Liver (tissue), 9 donors: ENCODE data around the gene CD300LD. TPM values are rescaled to one million over a fixed set of nuclear protein-coding genes. Genes with fewer than 3 reads are reported as not detected.

Experiments
- DNase-seq: peaks from one replicate; pipeline ENCODE4 v3.0.0-alpha.2; 2017; ENCODE audit warnings: low spot score
- H3K27ac ChIP-seq, 2 donors: one replicate each; pipeline ENCODE4 v1.7.0; 2013; ENCODE audit warnings: inconsistent platforms in 2 of 2, low read length in 2 of 2, control low read depth in 1 of 2, low read depth in 1 of 2, mild to moderate bottlenecking in 1 of 2
- H3K27me3 ChIP-seq, 4 donors: one replicate each; pipeline versions ENCODE4 v1.6.1 to v1.7.0; 2013; ENCODE audit warnings: low read length in 3 of 4, inconsistent platforms in 1 of 4, mild to moderate bottlenecking in 1 of 4, moderate library complexity in 1 of 4; ENCODE audit not compliant: control insufficient read depth in 4 of 4, insufficient read depth in 4 of 4
- H3K36me3 ChIP-seq, 4 donors: one replicate each; pipeline versions ENCODE4 v1.6.1 to v1.7.0; 2013; ENCODE audit warnings: low read length in 3 of 4, mild to moderate bottlenecking in 3 of 4, low read depth in 1 of 4, moderate library complexity in 1 of 4; ENCODE audit not compliant: control insufficient read depth in 4 of 4, insufficient read depth in 3 of 4
- H3K4me1 ChIP-seq, 4 donors: one replicate each; pipeline versions ENCODE4 v1.6.1 to v1.7.0; 2013; ENCODE audit warnings: low read length in 3 of 4, mild to moderate bottlenecking in 3 of 4, moderate library complexity in 1 of 4; ENCODE audit not compliant: control insufficient read depth in 4 of 4, insufficient read depth in 4 of 4
- H3K4me3 ChIP-seq, 3 donors: one replicate each; pipeline versions ENCODE4 v1.6.1 to v1.7.0; 2013; ENCODE audit warnings: low read length in 3 of 3, control low read depth in 1 of 3, low read depth in 1 of 3, mild to moderate bottlenecking in 1 of 3
- H3K9ac ChIP-seq, 2 donors: one replicate each; pipeline ENCODE4 v1.7.0; 2013; ENCODE audit warnings: low read length in 2 of 2, mild to moderate bottlenecking in 2 of 2, moderate library complexity in 2 of 2, control low read depth in 1 of 2, low read depth in 1 of 2
- H3K9me3 ChIP-seq, 4 donors: one replicate each; pipeline versions ENCODE4 v1.6.1 to v1.7.0; 2013; ENCODE audit warnings: low read length in 3 of 4; ENCODE audit not compliant: control insufficient read depth in 4 of 4
- GABPA ChIP-seq, 2 donors: IDR thresholded peaks in 1 of 2; conservative IDR thresholded peaks in 1 of 2; 2 replicates each; pipeline ENCODE4 v1.6.1; 2016; ENCODE audit warnings: antibody characterized with exemption in 2 of 2, mild to moderate bottlenecking in 1 of 2, moderate library complexity in 1 of 2
- HNF4A ChIP-seq, 2 donors: conservative IDR thresholded peaks; 2 replicates each; pipeline ENCODE4 v1.6.1; 2016; ENCODE audit warnings: antibody characterized with exemption in 2 of 2, mild to moderate bottlenecking in 2 of 2
- HNF4G ChIP-seq: IDR thresholded peaks from 2 replicates; pipeline ENCODE4 v1.6.1; 2016; ENCODE audit warnings: antibody characterized with exemption
- MAX ChIP-seq: IDR thresholded peaks from 2 replicates; pipeline ENCODE4 v1.6.1; 2016; ENCODE audit warnings: antibody characterized with exemption
- NR2F2 ChIP-seq: IDR thresholded peaks from 2 replicates; pipeline ENCODE4 v1.6.1; 2016; ENCODE audit warnings: antibody characterized with exemption
- RAD21 ChIP-seq, 2 donors: IDR thresholded peaks; 2 replicates each; pipeline ENCODE4 v1.6.1; 2016; ENCODE audit warnings: antibody characterized with exemption in 2 of 2, mild to moderate bottlenecking in 2 of 2
- REST ChIP-seq: IDR thresholded peaks from 2 replicates; pipeline ENCODE4 v1.6.1; 2016; ENCODE audit warnings: antibody characterized with exemption, mild to moderate bottlenecking
- SP1 ChIP-seq: IDR thresholded peaks from 2 replicates; pipeline ENCODE4 v1.6.1; 2018; ENCODE audit warnings: antibody characterized with exemption, mild to moderate bottlenecking
- TAF1 ChIP-seq: conservative IDR thresholded peaks from 2 replicates; pipeline ENCODE4 v1.6.1; 2016; ENCODE audit warnings: antibody characterized with exemption, mild to moderate bottlenecking
- YY1 ChIP-seq: IDR thresholded peaks from 2 replicates; pipeline ENCODE4 v1.6.1; 2016; ENCODE audit warnings: antibody characterized with exemption, mild to moderate bottlenecking
- ZBTB33 ChIP-seq: IDR thresholded peaks from 2 replicates; pipeline ENCODE4 v1.6.1; 2016; ENCODE audit warnings: antibody characterized with exemption
- WGBS: extraction: QIAGEN DNeasy Blood & Tissue Kit; methylation state at CpG from one replicate; pipeline ENCODE4 v1.1.7; 2013; 5-methylcytosine and 5-hydroxymethylcytosine counted together
- polyA plus RNA-seq, 2 donors: library from polyadenylated mRNA; stranded (reverse) in 1 of 2; unstranded in 1 of 2; fragments of 200-250 nt in 1 of 2; fragments of >200 nt in 1 of 2; fragmentation: Nextera tagmentation in 1 of 2; extraction: Ambion mirVana in 1 of 2; gene quantifications; one replicate each; pipeline versions ENCODE4 v1.2.1 to v1.2.3, GENCODE V29; 2013 to 2015
- total RNA-seq, 2 donors: library from RNA; depleted of rRNA; stranded (reverse); fragments of >200 nt; gene quantifications; one replicate each; pipeline ENCODE4 v1.2.3, GENCODE V29; 2014
- TF ChIP-seq, protein P1 (sequence below): fragments of 150-350 bp; IDR thresholded peaks from 2 replicates; pipeline ENCODE4 v1.5.1; 2017; ENCODE audit warnings: improper control_type of control experiment, low read depth, low read length; ENCODE audit not compliant: missing input control
- TF ChIP-seq, protein P2 (sequence below): IDR thresholded peaks from 2 replicates; pipeline ENCODE4 v1.6.1; 2016; ENCODE audit warnings: antibody characterized with exemption
- donor health status: healthy.
- donor health status: healthy.
- donor health status: healthy.
- donor health status: healthy.
- donor health status: healthy.

The CD300LD gene
- total RNA-seq (under 1 TPM in 1 of 2 donors, not detected in 1; 0.08 TPM), polyA plus RNA-seq (not detected)

GRCh38 chr17:74592087-74592990 is at the start of gene CD300LD:
CD300LD (minus strand) TSS chr17:74592283; CDS start chr17:74592202, 81 bp downstream.
- TF ChIP-seq HNF4A (conservative IDR thresholded peaks at IDR 0.05) (no peak), RAD21 (IDR thresholded peaks at IDR 0.05) (no peak), ZBTB33 (no peak), YY1 (no peak), MAX (no peak), TAF1 (no peak), REST (no peak), HNF4G (no peak), SP1 (no peak), NR2F2 (no peak), GABPA (IDR thresholded peaks at IDR 0.05 in 1 of 2, conservative IDR thresholded peaks at IDR 0.05 in 1 of 2) (no peak)
- TF ChIP-seq, protein P1, sequence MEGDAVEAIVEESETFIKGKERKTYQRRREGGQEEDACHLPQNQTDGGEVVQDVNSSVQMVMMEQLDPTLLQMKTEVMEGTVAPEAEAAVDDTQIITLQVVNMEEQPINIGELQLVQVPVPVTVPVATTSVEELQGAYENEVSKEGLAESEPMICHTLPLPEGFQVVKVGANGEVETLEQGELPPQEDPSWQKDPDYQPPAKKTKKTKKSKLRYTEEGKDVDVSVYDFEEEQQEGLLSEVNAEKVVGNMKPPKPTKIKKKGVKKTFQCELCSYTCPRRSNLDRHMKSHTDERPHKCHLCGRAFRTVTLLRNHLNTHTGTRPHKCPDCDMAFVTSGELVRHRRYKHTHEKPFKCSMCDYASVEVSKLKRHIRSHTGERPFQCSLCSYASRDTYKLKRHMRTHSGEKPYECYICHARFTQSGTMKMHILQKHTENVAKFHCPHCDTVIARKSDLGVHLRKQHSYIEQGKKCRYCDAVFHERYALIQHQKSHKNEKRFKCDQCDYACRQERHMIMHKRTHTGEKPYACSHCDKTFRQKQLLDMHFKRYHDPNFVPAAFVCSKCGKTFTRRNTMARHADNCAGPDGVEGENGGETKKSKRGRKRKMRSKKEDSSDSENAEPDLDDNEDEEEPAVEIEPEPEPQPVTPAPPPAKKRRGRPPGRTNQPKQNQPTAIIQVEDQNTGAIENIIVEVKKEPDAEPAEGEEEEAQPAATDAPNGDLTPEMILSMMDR, result no peak
- TF ChIP-seq, protein P2, sequence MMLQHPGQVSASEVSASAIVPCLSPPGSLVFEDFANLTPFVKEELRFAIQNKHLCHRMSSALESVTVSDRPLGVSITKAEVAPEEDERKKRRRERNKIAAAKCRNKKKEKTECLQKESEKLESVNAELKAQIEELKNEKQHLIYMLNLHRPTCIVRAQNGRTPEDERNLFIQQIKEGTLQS, result no peak
- Histone ChIP-seq H3K9ac (no peak within 1 kb of the TSS), H3K9me3 (no peaks in the 10 kb centered on the region), H3K4me3 (no peak within 1 kb of the TSS), H3K27me3 (no peaks in the 10 kb centered on the region), H3K27ac (no peak within 1 kb of the TSS), H3K4me1 (no peaks in the 10 kb centered on the region), H3K36me3 (no peaks in the 10 kb centered on the region)
- 68% methylated on average over 14 of the region's 14 CpGs for WGBS
- DNase-seq, result no peak
